Fibroblast of lung (primary cell): Measurements from ENCODE around the gene HS3ST3A1. TPM values are rescaled to one million over a fixed set of nuclear protein-coding genes. Genes with fewer than 3 reads are reported as not detected.

Experiments
- DNase-seq, 2 donors: peaks; one replicate each; pipeline versions ENCODE4 v3.0.0 to v3.0.0-alpha.2; 2010; ENCODE audit warnings: low read depth in 2 of 2
- H2AFZ ChIP-seq: 2 replicates; pipeline ENCODE4 v1.5.1; 2012; ENCODE audit warnings: low read length, control low read depth, inconsistent platforms
- H3K27ac ChIP-seq: 2 replicates; pipeline ENCODE4 v1.5.1; 2011; ENCODE audit warnings: low read length, control low read depth; ENCODE audit not compliant: insufficient read depth
- H3K27me3 ChIP-seq: 2 replicates; pipeline ENCODE4 v1.5.1; 2011; ENCODE audit warnings: mild to moderate bottlenecking, low read length; ENCODE audit not compliant: control insufficient read depth, insufficient read depth
- H3K36me3 ChIP-seq: 2 replicates; pipeline ENCODE4 v1.5.1; 2011; ENCODE audit warnings: low read length; ENCODE audit not compliant: control insufficient read depth, insufficient read depth
- H3K4me1 ChIP-seq: 2 replicates; pipeline ENCODE4 v1.5.1; 2011; ENCODE audit warnings: low read length; ENCODE audit not compliant: control insufficient read depth, insufficient read depth; ENCODE audit errors: extremely low read depth
- H3K4me2 ChIP-seq: 2 replicates; pipeline ENCODE4 v1.5.1; 2011; ENCODE audit warnings: low read length, control low read depth; ENCODE audit not compliant: insufficient read depth; ENCODE audit errors: extremely low read depth
- H3K4me3 ChIP-seq, 4 experiments: fragments of 200-600 bp in 1 of 4; sonication (generic) in 1 of 4; replicated peaks in 1 of 4; 2 replicates each; pipeline ENCODE4 v1.5.1; 2011 to 2016; ENCODE audit warnings: low read length in 4 of 4, low read depth in 3 of 4, mild to moderate bottlenecking in 3 of 4, control low read depth in 2 of 4, inconsistent platforms in 1 of 4, mixed read lengths in 1 of 4; ENCODE audit not compliant: insufficient read depth in 1 of 4; ENCODE audit errors: control extremely low read depth in 1 of 4
- H3K79me2 ChIP-seq: 2 replicates; pipeline ENCODE4 v1.5.1; 2012; ENCODE audit warnings: mild to moderate bottlenecking, low read length, inconsistent platforms; ENCODE audit not compliant: control insufficient read depth, insufficient read depth
- H3K9ac ChIP-seq: 2 replicates; pipeline ENCODE4 v1.5.1; 2011; ENCODE audit warnings: mild to moderate bottlenecking, low read length, control low read depth; ENCODE audit not compliant: insufficient read depth
- H3K9me3 ChIP-seq: 2 replicates; pipeline ENCODE4 v1.5.1; 2012; ENCODE audit warnings: low read depth, low read length; ENCODE audit not compliant: control insufficient read depth, insufficient read depth
- H4K20me1 ChIP-seq: 2 replicates; pipeline ENCODE4 v1.5.1; 2011; ENCODE audit warnings: low read length; ENCODE audit not compliant: control insufficient read depth, insufficient read depth; ENCODE audit errors: extremely low read depth
- CTCF ChIP-seq, 2 donors: IDR thresholded peaks in 1 of 2; conservative IDR thresholded peaks in 1 of 2; 1 replicate in 1 of 2; 2 replicates in 1 of 2; pipeline ENCODE4 v1.5.1; 2011 to 2012; ENCODE audit warnings: low read length in 2 of 2, control low read depth in 1 of 2, inconsistent platforms in 1 of 2, low read depth in 1 of 2, mild to moderate bottlenecking in 1 of 2
- EZH2 ChIP-seq: IDR thresholded peaks from 2 replicates; pipeline ENCODE4 v1.5.1; 2012; ENCODE audit warnings: low read length, control low read depth, mild to moderate bottlenecking; ENCODE audit errors: missing control alignments
- polyA plus RNA-seq, 2 donors: library from polyadenylated mRNA; depleted of rRNA in 1 of 2; stranded (reverse) in 1 of 2; unstranded in 1 of 2; fragments of >200 nt; gene quantifications; 2 replicates each; pipeline ENCODE4 v1.2.1, GENCODE V29; 2011 to 2012; ENCODE audit warnings: missing spikeins in 1 of 2
- total RNA-seq: library from RNA; depleted of rRNA; stranded (reverse); fragments of >200 nt; gene quantifications from 2 replicates; pipeline ENCODE4 v1.2.1, GENCODE V29; 2014

HS3ST3A1 gene
- total and polyA plus RNA-seq, 2 donors (not counting 1 experiment from before 2014, with no cell fraction given): 2.4 to 48.7 TPM

- Histone ChIP-seq H3K27me3 (no peaks in the 10 kb centered on the region), H3K36me3 (no peaks in the 10 kb centered on the region), H3K4me3 (no peak overlapping the region), H2AFZ (no peak overlapping the region), H3K4me2 (no peak overlapping the region), H3K9ac (no peak overlapping the region), H3K27ac (no peak overlapping the region), H3K9me3 (no peaks in the 10 kb centered on the region), H3K4me1 (peaks cover 14% of the 10 kb centered on the region), H4K20me1 (no peaks in the 10 kb centered on the region), H3K79me2 (peaks cover 72% of the 10 kb centered on the region)
- peak; percentile 57 to 67 for DNase-seq
- TF ChIP-seq EZH2 (no peak), CTCF (conservative IDR thresholded peaks at IDR 0.05 in 1 of 2, IDR thresholded peaks at IDR 0.05 in 1 of 2; ENCODE audit: low read depth in 1 of 2, low read length in 2 of 2) (no peak)
Observed at GRCh38 chr17:13587487-13588338, 14.0 kb downstream of the HS3ST3A1 start.

DNA sequence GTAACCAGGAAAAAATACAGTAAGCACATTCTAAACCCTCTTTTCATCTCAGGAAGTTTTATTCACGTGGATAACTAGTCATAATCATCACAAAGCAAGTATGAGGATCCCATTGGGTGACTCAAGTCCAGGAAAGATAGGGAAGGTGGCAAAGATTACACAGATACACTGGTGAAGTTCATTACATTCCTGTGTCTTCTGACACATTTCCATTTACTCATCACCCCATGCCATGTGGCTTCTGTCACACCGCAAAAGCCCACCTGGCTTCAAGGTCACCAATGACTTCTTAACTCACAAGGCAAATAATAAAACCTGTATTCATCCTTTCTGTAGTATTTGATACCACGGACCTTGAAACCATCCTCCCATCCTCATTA, 17.0 kb downstream of the HS3ST3A1 start:
- no peaks in the 10 kb centered on the region for H4K20me1 ChIP-seq
- peak overlapping the region; percentile 13 for H3K27ac ChIP-seq
- H3K79me2 ChIP-seq: peaks cover 61% of the 10 kb centered on the region
- H3K9me3 ChIP-seq: no peaks in the 10 kb centered on the region
- no peaks in the 10 kb centered on the region for H3K27me3 ChIP-seq
- H2AFZ ChIP-seq: no peak overlapping the region
- no peak overlapping the region for H3K9ac ChIP-seq
- no peak overlapping the region for H3K4me2 ChIP-seq
- TF ChIP-seq CTCF (conservative IDR thresholded peaks at IDR 0.05 in 1 of 2, IDR thresholded peaks at IDR 0.05 in 1 of 2; ENCODE audit: low read depth in 1 of 2, low read length in 2 of 2) (no peak), EZH2 (no peak)
- H3K4me1 ChIP-seq: peaks cover 23% of the 10 kb centered on the region
- no peak overlapping the region for H3K4me3 ChIP-seq
- H3K36me3 ChIP-seq: no peaks in the 10 kb centered on the region
- peak in 1 of 2 donors; percentile 86 for DNase-seq

GRCh38 chr17:13583996-13584700, 17.6 kb downstream of the HS3ST3A1 start:
- peaks cover 55% of the 10 kb centered on the region for H3K79me2 ChIP-seq
- peaks cover 20% of the 10 kb centered on the region for H3K4me1 ChIP-seq
- no peak overlapping the region for H3K4me3 ChIP-seq
- no peak overlapping the region for H2AFZ ChIP-seq
- no peak overlapping the region for H3K9ac ChIP-seq
- H3K27ac ChIP-seq: peak overlapping the region; percentile 13
- H3K9me3 ChIP-seq: no peaks in the 10 kb centered on the region
- TF ChIP-seq EZH2: no peak
- TF ChIP-seq CTCF (conservative IDR thresholded peaks at IDR 0.05 in 1 of 2, IDR thresholded peaks at IDR 0.05 in 1 of 2; ENCODE audit: low read depth in 1 of 2, low read length in 2 of 2): no peak
- H3K36me3 ChIP-seq: no peaks in the 10 kb centered on the region
- DNase-seq: no peak
- H3K27me3 ChIP-seq: no peaks in the 10 kb centered on the region
- peak overlapping the region; percentile 52 for H3K4me2 ChIP-seq
- H4K20me1 ChIP-seq: no peaks in the 10 kb centered on the region
